Hepatocyte (in vitro differentiated cells): ENCODE results near the gene WDR37. TPM values are rescaled to one million over a fixed set of nuclear protein-coding genes. Genes with fewer than 3 reads are reported as not detected.

Source experiments
- DNase-seq: peaks from one replicate; pipeline ENCODE4 v3.0.0-alpha.2; 2016; ENCODE audit warnings: low spot score
- H2AFZ ChIP-seq: fragments of 200-600 bp; sonication (generic); 2 replicates; pipeline ENCODE4 v1.6.0; 2016; ENCODE audit warnings: antibody characterized with exemption, mild to moderate bottlenecking
- H3K27ac ChIP-seq: fragments of 200-600 bp; sonication (generic); 2 replicates; pipeline ENCODE4 v1.5.1; 2016; ENCODE audit warnings: mild to moderate bottlenecking
- H3K27me3 ChIP-seq: fragments of 200-600 bp; sonication (generic); 2 replicates; pipeline ENCODE4 v1.6.1; 2016
- H3K36me3 ChIP-seq: fragments of 200-600 bp; sonication (generic); replicated peaks from 2 replicates; pipeline ENCODE4 v1.5.1; 2016; ENCODE audit warnings: low read depth; ENCODE audit not compliant: insufficient read depth
- H3K4me1 ChIP-seq: fragments of 200-600 bp; sonication (generic); 2 replicates; pipeline ENCODE4 v1.5.1; 2016; ENCODE audit warnings: mild to moderate bottlenecking, moderate library complexity; ENCODE audit not compliant: insufficient read depth
- H3K4me2 ChIP-seq: fragments of 200-600 bp; sonication (generic); 2 replicates; pipeline ENCODE4 v1.6.0; 2016
- H3K4me3 ChIP-seq: fragments of 200-600 bp; sonication (generic); 2 replicates; pipeline ENCODE4 v1.5.1; 2016; ENCODE audit warnings: mild to moderate bottlenecking
- H3K79me2 ChIP-seq: fragments of 200-600 bp; sonication (generic); 2 replicates; pipeline ENCODE4 v1.6.0; 2017; ENCODE audit warnings: mild to moderate bottlenecking
- H3K9me2 ChIP-seq: fragments of 200-600 bp; sonication (generic); replicated peaks from 2 replicates; pipeline ENCODE4 v1.6.0; 2017; ENCODE audit warnings: mild to moderate bottlenecking; ENCODE audit not compliant: insufficient read depth
- H3K9me3 ChIP-seq: fragments of 200-600 bp; sonication (generic); 2 replicates; pipeline ENCODE4 v1.5.1; 2016; ENCODE audit warnings: low read depth, mild to moderate bottlenecking
- H4K20me1 ChIP-seq: fragments of 200-600 bp; sonication (generic); 2 replicates; pipeline ENCODE4 v1.6.0; 2016; ENCODE audit warnings: mild to moderate bottlenecking; ENCODE audit not compliant: insufficient read depth, poor library complexity, severe bottlenecking
- EZH2 ChIP-seq: fragments of 200-600 bp; sonication (generic); IDR thresholded peaks from 2 replicates; pipeline ENCODE4 v1.6.1; 2016; ENCODE audit warnings: antibody characterized with exemption, mild to moderate bottlenecking, borderline replicate concordance
- EZH2phosphoT487 ChIP-seq: fragments of 200-600 bp; sonication (generic); IDR thresholded peaks from one replicate; pipeline ENCODE4 v1.6.1; 2018; ENCODE audit warnings: antibody characterized with exemption, mild to moderate bottlenecking, low read depth, moderate library complexity; ENCODE audit not compliant: unreplicated experiment, severe bottlenecking
- WGBS: methylation state at CpG from one replicate; pipeline ENCODE4 v1.1.6; 2016; ENCODE audit warnings: low lambda C conversion rate; ENCODE audit errors: missing lambda C conversion rate; 5-methylcytosine and 5-hydroxymethylcytosine counted together
- polyA plus RNA-seq: library from polyadenylated mRNA; unstranded; fragments of >200 nt; fragmentation: Nextera tagmentation; extraction: Ambion mirVana; gene quantifications from 2 replicates; pipeline ENCODE4 v1.2.1, GENCODE V29; 2016
- total RNA-seq: library from RNA; depleted of rRNA; stranded (reverse); fragments of >200 nt; gene quantifications from 2 replicates; pipeline ENCODE4 v1.2.3, GENCODE V29; 2014
- TF ChIP-seq, protein P1 (sequence below): fragments of 200-600 bp; sonication (generic); IDR thresholded peaks from 2 replicates; pipeline ENCODE4 v1.5.1; 2016; ENCODE audit warnings: antibody characterized with exemption, mild to moderate bottlenecking; ENCODE audit not compliant: poor library complexity

The WDR37 gene
- total and polyA plus RNA-seq, 2 experiments from 2014 or later = 8.6 to 12.3 TPM

DNA sequence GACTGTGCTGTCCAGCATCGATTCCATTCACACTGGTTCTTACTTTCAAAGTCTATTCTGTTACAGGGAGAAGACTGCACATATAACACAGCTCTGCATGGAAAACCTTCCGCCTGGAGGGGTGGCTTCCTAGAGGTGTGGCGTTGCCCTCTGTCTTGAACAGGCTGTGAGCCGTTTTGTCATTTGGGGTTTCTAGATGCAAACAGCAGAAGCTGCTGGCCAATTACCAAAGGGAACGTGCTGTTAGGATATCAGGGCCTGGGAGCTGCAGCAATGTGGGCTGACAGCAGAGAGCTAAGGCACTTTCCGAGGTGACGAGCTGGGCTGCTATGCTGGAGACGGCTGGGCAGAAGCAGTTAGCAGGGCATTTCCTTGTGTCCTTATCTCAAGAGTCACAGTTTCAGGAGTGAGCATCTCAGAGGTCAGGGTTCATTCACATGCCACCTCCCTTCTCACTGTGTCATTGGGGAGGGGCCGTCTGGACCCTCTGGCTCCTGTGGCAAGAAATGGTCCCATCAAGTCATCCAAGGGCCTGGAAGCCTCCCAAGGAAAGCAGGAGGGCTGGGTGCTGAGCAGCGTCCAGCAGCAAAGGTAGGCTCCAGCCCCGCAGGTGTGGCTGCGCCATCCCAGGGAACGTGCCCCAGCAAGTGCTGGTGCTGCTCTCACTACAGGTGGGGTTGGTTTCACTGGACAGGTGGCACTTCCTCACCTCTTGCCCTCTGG is 106.5 kb downstream of the WDR37 start:
- no peaks in the 10 kb centered on the region for H3K9me3 ChIP-seq
- no peaks in the 10 kb centered on the region for H3K36me3 ChIP-seq
- no peak overlapping the region for H2AFZ ChIP-seq
- no peaks in the 10 kb centered on the region for H3K79me2 ChIP-seq
- no peak overlapping the region for H3K4me2 ChIP-seq
- H3K9me2 ChIP-seq = no peaks in the 10 kb centered on the region
- 86% methylated on average over 13 of the region's 13 CpGs for WGBS
- H3K4me1 ChIP-seq = no peaks in the 10 kb centered on the region
- no peak overlapping the region for H3K27ac ChIP-seq
- H3K4me3 ChIP-seq = no peak overlapping the region
- no peaks in the 10 kb centered on the region for H3K27me3 ChIP-seq
- no peak for DNase-seq
- no peak for TF ChIP-seq EZH2phosphoT487
- TF ChIP-seq EZH2 = no peak
- TF ChIP-seq, protein P1, sequence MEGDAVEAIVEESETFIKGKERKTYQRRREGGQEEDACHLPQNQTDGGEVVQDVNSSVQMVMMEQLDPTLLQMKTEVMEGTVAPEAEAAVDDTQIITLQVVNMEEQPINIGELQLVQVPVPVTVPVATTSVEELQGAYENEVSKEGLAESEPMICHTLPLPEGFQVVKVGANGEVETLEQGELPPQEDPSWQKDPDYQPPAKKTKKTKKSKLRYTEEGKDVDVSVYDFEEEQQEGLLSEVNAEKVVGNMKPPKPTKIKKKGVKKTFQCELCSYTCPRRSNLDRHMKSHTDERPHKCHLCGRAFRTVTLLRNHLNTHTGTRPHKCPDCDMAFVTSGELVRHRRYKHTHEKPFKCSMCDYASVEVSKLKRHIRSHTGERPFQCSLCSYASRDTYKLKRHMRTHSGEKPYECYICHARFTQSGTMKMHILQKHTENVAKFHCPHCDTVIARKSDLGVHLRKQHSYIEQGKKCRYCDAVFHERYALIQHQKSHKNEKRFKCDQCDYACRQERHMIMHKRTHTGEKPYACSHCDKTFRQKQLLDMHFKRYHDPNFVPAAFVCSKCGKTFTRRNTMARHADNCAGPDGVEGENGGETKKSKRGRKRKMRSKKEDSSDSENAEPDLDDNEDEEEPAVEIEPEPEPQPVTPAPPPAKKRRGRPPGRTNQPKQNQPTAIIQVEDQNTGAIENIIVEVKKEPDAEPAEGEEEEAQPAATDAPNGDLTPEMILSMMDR = no peak
- H4K20me1 ChIP-seq = no peaks in the 10 kb centered on the region

DNA sequence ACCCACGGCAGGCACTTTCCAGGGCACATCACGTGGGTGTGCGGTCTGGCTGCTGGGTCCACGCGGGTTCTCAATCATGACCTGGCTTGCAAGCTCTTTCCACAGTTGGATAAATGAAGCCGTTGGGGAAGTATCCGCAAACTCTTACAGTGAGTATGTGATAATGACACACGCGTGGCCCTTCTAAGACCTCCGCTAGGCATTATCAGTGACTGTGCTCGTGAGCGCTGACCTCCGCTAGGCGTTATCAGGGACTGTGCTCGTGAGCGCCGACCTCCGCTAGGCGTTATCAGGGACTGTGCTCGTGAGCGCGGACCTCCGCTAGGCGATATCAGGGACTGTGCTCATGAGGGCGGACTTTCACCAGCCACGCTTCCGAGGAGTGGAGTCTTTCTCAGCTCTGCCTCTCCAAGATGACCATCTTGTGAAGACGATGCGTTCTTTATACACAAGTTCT is 107.0 kb downstream of the WDR37 start:
- no peak overlapping the region for H3K4me2 ChIP-seq
- no peaks in the 10 kb centered on the region for H3K9me3 ChIP-seq
- H3K79me2 ChIP-seq = no peaks in the 10 kb centered on the region
- no peaks in the 10 kb centered on the region for H3K36me3 ChIP-seq
- no peaks in the 10 kb centered on the region for H4K20me1 ChIP-seq
- no peaks in the 10 kb centered on the region for H3K27me3 ChIP-seq
- H3K9me2 ChIP-seq = no peaks in the 10 kb centered on the region
- H3K4me3 ChIP-seq = no peak overlapping the region
- H3K27ac ChIP-seq = no peak overlapping the region
- H2AFZ ChIP-seq = no peak overlapping the region
- 92% methylated on average over 29 of the region's 29 CpGs for WGBS
- H3K4me1 ChIP-seq = no peaks in the 10 kb centered on the region
- DNase-seq = no peak
- no peak for TF ChIP-seq EZH2phosphoT487
- TF ChIP-seq, protein P1 = no peak
- TF ChIP-seq EZH2 = no peak

DNA sequence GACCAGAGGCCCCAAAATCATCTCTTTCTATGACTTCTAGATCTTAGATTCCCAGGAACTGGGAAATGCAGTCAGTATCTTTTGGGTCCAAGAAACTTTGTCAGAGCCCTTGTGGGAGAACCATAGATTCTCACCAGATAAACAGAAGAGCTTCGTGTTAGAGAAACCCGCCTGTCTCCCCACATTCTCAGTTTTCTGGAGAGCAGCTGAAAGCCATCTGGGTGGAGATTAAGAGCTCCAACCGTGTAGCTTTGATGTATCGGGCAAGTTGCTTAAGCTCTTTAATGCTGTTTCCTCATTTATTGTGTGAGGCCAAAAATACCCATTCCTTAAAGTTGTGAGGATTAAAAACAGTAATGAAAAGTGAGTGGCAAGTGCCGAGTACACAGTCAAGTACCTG is 107.6 kb downstream of the WDR37 start:
- H3K9me2 ChIP-seq = no peaks in the 10 kb centered on the region
- H3K9me3 ChIP-seq = no peaks in the 10 kb centered on the region
- H3K4me2 ChIP-seq = no peak overlapping the region
- no peak overlapping the region for H2AFZ ChIP-seq
- H3K4me3 ChIP-seq = no peak overlapping the region
- H3K27ac ChIP-seq = no peak overlapping the region
- no peaks in the 10 kb centered on the region for H3K27me3 ChIP-seq
- TF ChIP-seq, protein P1 = no peak
- H4K20me1 ChIP-seq = no peaks in the 10 kb centered on the region
- H3K79me2 ChIP-seq = no peaks in the 10 kb centered on the region
- no peaks in the 10 kb centered on the region for H3K36me3 ChIP-seq
- no peaks in the 10 kb centered on the region for H3K4me1 ChIP-seq
- 62% methylated on average over 5 of the region's 5 CpGs for WGBS
- DNase-seq = no peak
